NCI-H2029 treated with DMSO at 0.1 percent for 48 hours (cell line): ENCODE results near the gene ARVCF.

Source experiments
- DNase-seq: peaks from one replicate; lab custom pipeline; 2025; lab: John Stamatoyannopoulos, UW

The ARVCF gene

DNA sequence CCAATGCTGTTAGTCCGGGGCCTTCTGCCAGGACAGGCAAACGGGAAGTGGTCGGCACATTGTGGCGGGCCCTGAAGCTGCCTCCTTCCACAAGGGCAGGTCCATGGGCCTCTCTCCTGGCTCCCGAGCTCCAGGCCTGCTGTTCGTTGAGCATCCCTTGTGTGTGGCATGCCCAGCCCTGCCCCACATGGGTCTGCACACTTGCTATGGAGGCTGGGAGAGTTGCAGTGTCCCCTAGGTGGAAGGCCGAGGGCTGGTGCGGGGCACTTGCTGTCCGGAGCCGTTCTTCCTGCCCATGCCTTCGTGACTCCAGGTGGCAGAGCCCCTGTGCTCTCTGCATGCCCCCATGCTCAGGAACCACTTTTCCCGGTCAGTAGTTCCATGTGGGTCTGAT is 37.4 kb upstream of the ARVCF start:
- DNase-seq, result no peak

DNA sequence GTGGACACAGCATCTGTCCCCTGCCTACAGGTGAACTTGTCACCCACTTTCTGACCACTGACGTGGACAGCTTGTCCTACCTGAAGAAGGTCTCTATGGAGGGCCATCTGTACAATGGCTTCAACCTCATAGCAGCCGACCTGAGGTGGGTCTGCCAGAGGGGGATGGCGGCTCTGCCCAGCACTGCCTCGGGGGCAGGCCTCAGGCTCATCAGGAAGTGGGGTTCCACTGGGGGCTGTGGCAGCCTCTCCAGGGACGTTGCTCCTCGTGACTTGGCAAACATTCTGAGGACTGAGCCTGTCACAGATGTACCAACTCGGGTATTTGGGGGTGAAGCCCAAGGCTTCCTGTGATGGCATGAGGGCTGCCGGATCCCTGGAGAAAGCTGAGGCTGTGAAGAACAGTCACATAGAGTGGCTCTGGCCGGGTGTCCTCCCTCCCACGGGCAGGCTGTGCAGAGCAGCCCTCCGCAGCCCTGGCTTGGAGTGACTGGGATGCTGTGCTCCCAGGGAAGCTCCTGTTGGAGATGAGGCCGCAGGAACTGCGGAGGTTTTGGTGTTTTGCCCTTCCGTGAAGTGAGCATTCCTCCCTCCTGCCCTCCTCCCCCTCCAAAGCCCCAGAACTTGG is 36.9 kb upstream of the ARVCF start:
- no peak for DNase-seq

DNA sequence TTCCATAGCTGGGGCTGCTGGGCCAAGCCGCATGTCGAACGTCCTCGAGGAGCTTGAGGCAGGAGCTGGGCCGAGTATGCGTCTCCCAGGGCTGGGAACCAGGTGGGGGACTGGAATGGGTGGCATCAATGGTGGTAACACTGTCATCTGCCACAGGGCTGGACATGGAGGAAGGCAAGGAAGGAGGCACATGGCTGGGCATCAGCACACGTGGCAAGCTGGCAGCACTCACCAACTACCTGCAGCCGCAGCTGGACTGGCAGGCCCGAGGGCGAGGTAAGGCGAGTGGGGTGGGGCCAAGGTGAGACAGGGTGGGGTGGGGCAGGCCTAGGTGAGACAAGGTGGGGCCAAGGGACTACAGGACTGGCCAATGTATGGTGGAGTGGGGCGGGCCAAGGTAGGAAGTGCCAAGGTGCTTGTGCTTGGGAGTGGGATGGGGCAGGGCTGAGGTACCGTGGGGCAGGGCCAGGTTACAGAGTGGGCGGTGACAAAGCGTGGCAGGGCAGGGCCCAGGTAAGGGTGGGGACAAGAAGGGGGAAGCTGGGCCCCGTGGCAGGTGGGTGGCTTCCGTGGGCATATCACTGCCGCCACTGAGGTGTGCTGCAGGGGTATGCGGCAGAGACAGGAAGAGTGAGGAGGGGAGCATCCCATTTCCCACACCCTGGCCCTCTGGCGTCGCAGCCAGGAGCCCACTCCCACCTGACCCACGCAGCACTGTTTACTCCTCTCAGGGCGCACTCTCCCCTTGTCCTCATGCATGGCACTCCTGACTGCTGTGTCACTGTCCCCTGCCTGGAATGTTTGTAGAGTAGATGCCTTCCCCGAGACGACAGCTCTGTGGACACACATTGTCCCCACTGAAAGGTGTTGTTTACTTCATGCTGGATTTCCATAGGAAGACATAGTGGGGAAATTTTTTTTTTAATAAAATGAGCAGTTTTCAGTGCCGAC is 36.0 kb upstream of the ARVCF start:
- DNase-seq, result no peak

DNA sequence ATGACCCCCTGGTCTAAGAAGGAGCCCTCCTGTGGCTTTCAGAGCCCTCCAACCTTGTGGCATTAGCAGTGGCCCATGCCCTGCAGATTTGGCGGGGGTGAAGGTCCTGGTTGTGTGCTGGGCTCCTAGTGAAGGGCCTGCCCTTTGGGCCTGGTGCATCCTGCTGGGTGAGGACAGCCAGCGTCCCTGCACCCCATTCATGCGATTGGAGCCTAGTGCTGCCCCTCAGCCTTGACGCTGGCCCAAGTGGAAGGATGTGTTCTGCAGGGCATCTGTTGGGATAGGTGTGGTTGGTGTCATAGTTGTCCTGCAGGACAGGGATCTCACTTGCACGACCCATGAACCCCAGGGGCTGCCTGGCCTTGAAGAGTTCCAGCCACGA is 35.3 kb upstream of the ARVCF start:
- DNase-seq, result no peak

DNA sequence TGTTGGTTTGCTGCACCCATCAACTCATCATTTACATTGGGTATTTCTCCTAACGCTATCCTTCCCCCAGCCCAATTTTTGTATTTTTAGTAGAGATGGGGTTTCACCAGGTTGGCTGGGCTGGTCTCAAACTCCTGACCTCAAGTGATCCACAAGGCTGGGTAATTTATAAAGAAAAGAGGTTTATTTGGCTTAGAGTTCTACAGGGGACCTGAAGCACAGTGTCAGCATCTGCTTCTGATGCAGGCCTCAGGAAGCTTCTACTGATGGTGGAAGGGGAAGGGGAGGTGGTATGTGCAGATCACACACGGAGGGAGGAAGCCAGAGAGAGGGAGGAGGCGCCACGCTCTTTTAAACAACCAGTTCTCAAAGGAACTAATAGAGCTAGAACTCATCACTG is 30.1 kb upstream of the ARVCF start:
- no peak for DNase-seq

DNA sequence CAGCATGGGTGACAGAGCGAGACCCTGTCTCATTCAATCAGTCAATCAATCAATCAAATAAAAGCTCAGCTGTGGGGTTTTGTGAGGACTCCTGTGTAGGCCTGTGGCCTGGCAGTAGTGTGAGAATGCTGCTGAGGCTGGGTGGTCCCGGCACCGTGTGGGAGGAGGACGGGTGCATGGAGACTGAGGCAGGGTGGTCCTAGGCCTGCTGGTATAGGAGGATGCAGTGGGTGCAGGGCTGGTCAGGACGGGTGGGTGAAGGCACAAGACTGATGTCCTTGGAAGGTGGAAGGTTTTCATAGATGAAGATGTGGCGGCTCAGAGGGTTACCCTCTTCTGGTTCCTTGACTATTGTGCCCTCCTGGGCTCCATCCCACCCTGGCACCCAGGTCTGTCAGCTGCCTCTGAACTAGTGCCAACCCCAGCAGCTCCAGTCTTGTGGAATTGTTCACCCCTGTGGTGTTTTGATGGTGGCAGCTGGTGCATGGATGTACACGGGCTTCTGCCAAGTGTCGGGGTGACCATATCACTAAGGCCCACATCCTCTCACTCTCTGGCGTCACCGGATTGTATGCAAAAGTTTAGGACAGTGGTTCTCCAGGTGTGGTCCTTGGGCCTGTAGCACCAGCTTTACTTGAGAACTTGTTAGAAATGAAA is 28.0 kb upstream of the ARVCF start:
- no peak for DNase-seq

DNA sequence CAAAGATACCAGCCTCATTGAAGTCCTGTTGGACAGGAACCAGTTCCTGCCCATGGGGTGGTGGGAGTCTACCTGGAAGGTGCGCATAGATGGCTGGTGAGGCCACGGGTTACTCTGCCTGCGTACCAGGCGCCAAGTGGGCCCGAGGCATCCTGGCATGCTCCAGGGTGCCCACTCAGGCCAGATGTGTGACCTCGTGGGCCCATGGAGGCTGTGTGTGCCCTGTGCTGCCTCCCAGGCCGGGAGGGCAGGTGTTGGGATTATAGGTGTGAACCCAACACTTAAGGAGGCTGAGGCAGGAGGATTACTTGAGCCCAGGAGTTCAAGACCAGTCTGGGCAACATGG is 27.3 kb upstream of the ARVCF start:
- no peak for DNase-seq

DNA sequence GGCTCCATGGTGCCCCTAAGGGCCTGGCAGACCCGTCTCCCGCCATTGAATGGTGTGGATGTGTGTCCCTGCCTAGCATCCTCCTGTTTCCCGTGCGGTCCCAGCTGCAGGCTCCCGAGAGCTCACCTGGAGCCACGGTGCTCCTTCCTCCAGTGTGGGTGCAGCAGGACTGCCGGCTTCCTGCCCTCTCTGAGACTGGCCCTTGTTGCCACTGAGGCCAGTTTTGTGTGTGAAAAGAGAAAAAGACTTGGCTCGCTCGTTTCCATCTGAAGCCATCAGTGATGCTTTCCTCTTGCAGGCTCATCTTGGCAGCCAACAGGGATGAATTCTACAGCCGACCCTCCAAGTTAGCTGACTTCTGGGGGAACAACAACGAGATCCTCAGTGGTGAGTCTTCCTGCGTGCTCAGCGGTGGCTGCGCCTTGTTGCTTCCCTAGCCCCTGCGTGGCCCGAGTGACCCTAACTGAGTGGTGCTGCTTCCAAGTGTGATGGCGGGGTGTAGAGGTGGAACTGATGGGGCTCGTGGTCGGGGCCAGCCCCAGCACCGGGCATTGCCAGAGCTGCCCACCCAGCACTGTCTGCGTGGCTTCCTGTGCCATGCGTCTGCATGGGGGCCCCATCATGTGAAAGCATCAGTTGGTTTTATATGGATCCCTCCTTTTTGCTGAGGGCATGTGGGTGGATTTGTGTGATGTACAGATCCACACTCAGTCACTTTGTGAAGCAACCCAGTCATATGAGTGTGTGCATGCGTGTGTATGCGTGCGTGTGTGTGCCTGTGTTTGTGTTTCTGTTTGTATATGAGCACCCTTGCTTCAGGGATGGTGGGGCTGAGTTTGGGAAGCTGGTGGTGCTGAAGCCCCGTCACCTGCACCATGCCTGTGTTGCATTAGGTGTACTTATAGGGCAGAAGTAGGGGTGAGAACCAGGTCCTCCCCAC is 26.7 kb upstream of the ARVCF start:
- DNase-seq, result no peak

DNA sequence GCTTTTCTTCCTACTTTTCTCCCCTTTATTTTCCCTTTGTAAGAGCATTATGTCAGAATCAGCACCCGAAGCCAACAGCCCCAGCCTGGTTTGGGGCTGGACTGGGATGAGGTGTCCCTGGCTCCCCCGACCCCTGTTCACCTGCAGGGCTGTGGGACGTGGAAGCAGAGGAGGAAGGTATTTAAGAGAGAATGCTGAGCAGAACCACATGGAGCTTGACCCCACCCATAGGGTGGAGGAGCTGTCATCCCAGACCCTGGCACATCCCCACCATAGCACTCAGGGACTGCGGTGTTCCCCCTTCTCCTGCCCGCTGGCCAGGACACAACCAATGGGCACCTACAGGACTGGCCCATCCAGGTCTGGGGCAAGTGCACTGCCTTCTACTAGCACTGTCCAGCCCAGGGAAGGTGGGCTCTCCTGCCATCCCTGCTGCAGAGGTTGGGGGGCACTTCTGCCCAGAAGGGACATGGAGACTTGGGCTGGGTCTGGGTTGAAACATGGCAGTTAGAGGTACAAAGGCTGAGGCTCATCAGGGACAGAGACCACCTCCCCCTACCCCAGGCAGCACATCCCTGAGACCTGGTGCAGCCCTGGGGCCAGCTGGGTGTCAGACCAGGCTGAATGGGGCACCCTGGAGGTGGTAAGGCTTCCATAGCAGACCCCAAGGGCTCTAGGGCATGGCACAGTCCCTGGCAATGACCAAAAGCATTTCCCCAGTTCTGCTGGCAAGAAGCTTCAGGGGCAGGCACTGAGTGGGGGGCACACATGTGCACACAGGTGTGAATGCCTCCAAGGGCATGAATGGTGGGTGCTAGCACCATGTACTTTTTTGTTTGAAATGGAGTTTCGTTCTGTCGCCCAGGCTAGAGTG is 23.9 kb upstream of the ARVCF start:
- DNase-seq, result no peak

DNA sequence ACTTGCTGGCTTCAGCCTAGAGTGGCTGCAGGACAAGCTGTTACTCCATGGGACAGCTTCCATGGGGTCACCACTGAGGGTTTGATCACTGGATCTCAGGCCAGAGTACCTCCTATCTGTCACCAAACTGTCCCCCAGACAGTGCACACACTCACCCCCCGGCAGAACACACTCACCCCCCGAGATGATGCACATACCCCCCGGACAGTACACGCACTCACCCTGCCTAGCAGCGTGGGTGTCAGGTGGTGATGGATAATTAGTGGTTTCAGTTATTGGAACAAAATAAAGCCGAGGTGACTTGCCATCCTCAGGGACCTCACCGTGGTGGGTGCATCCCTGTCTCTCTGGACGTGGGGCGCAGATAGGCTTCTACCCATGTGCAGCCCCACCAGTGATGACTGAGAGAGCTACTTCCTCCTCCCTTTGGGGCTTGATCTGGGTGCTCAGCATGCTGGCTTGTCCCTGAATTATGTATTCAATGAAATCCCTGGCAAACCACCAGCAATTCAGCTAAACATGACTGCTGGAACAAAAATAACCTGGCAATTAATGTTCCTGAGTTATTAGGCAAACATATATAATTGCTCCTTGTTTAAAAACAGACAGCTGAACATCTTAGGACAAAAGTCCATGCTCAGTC is 23.2 kb upstream of the ARVCF start:
- no peak for DNase-seq

DNA sequence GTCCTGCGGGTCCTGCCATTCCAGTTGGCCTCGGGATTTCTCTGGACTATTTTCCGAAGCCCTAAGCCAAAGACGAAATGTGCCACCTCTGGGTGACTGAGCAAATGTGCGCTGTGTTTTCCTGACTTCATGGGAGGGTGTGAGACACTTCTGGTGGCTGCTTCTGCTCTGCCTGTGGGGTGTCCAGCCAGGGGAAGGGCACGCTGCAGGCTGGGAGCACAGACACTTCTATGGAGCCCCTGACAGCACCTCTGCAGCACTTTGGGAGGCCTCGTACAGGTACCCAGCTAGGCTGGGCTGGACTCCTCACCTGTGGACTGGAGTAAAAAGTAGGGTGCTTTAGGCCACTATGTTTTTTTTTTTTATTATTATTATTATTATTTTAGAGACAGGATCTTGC is 22.0 kb upstream of the ARVCF start:
- DNase-seq, result no peak

DNA sequence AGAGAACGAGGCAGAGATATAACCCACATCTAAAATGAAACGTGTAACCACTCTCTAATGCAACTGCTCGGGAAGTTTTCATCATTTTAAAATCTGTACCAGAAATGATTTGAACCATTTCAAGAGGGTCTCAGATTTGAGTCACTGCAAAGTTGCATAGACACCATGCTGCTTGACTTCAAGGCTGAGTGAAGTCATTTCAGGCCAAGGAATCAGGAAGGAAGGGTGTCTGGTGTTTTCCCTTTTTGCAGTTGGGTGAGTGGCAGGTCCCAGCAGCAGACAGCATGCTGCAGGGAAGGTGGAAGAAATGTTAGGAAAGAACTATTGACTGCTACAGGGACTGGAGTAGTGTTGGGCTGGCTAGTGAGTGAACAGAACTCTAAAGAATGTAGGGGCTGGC is 20.8 kb upstream of the ARVCF start:
- no peak for DNase-seq

DNA sequence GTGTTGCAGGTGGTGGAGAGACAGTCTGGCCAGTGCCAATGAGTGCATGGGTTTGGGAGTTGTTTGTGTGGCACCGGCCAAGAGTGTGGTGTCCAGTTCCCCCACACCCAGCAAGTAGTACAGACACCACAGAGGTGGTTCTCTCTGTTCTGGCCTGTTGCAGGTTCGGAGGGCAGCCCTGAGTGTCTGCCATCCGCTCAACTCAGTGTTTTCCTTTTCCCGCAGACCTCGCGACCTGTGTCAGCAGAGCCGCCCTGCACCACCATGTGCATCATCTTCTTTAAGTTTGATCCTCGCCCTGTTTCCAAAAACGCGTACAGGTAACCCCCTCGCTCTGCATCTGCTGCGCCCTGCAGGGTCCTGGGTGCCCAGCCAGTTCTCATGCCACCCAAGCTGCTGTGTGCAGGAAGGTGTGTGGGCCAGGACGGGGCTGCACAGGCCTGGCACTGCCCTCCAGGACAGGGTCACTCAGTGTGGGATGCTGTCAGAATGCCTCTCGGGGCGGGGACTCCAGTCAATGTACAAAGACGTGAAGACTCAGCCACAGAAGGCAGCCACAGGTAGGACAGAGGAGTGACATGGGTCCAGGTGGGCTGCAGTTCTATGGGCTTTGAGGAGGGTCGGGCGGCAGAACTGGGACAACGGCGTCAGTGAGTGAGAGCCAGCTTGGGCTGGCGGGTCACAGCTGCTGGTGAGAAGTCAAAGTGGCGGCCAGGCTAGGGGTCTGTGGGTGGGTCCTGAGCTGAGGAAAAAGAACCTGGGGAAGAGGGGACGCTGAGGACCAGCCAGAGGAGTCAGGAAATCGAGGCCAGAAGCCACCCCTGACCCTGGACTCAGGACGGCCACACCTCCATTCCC is 20.1 kb upstream of the ARVCF start:
- no peak for DNase-seq

DNA sequence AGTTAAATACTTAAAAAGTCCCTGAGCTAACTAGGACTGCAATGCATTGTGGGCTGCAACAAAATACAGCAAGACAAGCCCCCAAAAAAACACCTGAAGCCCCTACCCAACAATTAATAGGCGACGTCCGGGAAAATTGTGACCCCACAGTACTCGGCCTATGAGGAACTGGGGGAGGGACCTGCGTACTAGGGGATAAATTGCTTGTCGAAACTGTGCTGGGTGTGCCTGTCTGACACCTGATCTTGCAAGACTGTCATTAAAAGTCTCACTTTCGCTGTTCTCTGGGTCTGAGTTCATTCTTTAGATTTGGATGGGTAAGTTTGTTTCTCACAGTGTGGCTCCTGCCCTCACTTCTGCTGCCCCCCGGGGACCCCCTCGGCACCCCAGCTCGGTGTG is 19.5 kb upstream of the ARVCF start:
- no peak for DNase-seq

DNA sequence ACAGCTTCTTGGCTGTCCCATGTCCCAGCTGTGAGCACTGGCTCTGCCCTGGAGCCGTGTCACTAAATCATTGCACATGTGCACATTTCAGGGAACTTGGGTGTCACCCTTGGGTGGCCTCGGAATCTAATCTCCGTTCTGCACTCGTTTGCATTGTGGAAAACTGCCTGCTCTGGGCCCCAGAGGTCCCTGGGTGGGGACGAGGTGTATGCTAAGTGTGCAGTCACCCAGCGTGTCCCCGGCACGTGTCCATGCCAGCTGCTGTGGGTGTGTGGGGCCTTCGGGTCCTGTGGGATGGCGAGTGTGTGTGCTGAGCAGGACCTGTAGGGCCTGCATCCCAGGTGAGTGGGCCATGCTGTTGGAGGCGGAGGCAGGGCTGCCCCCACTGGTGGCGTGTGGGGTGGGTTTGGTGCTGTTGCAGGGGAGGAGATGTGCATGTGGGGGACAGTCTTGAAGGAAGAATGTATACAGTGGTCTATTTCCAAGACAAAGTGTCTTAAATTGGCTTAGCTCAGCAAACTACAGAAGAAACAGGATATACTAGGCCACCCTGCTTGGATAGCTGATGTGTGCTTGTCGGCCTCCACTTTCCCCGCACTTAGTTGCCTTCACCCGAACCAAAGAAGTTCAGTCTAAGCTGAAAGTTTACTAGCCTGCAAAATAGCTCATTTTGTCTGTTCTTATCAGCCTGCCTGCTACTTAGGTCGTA is 18.9 kb upstream of the ARVCF start:
- DNase-seq, result no peak

DNA sequence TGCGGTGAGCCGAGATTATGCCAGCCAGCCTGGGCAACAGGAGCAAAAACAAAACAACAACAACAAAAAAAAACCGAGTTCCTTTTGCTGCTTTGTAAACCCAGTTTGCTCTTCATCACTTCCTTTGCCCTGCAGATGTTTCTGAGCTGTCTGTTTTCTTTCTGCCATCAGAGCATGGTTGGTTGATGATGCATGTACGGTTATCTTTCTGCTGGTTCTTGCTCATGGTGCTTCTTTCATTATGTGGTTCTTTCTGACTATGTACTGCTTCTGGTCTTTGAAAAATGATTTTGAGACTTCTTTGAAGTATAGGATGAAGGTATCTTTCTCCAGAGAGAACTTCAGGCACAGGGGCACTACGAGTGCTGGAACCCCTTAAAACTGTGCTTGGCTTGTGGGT is 17.5 kb upstream of the ARVCF start:
- DNase-seq, result no peak

DNA sequence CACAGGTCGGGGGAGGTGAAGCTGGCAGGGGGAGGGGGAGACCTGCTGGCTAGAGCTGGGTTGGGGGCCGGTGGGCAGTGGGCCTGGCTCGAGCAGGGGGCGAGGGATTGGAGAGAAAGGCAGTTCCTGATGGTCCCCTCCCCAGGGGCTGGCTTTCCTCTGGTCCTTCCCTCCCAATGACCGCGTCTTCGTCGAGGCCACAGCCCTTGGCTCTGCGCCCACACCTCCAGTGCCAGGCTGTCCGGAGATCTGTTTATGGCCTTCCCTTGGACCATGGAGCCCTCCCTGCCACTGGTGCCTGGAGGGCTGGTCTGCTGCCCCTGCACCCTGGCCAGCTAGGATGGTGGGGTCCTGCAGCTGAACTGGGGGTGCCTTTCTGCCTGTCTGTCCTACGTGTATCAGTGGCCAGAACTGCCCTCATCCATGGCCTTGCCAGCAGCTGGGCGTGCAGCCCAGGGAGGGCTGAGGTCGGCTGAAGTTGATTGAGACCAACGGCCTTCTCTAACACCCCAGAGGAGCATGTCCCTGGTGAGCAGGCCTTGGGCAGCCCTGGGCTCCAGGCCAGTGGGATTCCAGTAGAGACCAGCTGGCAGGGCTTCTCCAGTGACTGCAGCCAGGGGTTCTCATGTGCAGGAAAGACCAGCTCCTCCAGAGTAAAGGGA is 16.6 kb upstream of the ARVCF start:
- DNase-seq, result no peak

DNA sequence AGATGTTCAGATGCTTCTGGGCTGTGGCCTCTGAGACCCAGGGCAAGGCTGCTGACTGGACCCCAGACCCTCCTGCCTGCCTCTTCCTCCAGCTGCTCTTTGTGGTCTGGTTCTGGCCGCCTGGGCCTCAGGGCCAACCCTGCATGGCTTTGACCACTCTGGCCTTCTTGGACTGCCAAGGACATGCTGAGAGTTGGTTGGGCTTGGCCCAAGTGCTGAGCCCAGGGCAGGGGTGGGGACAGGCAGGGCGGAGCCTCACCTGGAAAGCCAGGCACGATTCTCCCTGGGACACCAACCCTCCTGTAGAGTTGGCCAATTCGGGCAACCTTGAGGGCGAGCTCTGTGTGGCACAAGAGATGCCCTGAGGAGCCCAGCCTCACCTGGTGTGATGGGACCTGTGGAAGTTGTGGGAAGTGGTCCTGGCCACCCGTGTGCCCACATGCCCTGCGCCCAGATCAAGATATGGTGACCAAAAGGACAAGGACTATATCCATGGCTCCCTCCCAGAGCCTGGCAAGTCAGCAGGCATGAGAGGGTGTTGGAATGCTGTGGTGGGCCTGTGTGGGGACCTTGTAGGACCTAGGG is 15.9 kb upstream of the ARVCF start:
- no peak for DNase-seq
